Dedifferentiated amniotic fluid mesenchymal stem cell (primary cell): Measurements from ENCODE around the gene BEX2.
A peak's percentile ranks its signal among the peaks of the same experiment; 100 is the strongest.
"Not testable (repeated sequence)": the region's sequence is repeated elsewhere in the genome, so short reads cannot be mapped to it uniquely, and the experiment has no call there.

ENCODE experiments used
- DNase-seq: peaks from one replicate; pipeline ENCODE4 v3.0.0-alpha.2; 2016; ENCODE audit errors: extremely low spot score

The BEX2 gene

DNA sequence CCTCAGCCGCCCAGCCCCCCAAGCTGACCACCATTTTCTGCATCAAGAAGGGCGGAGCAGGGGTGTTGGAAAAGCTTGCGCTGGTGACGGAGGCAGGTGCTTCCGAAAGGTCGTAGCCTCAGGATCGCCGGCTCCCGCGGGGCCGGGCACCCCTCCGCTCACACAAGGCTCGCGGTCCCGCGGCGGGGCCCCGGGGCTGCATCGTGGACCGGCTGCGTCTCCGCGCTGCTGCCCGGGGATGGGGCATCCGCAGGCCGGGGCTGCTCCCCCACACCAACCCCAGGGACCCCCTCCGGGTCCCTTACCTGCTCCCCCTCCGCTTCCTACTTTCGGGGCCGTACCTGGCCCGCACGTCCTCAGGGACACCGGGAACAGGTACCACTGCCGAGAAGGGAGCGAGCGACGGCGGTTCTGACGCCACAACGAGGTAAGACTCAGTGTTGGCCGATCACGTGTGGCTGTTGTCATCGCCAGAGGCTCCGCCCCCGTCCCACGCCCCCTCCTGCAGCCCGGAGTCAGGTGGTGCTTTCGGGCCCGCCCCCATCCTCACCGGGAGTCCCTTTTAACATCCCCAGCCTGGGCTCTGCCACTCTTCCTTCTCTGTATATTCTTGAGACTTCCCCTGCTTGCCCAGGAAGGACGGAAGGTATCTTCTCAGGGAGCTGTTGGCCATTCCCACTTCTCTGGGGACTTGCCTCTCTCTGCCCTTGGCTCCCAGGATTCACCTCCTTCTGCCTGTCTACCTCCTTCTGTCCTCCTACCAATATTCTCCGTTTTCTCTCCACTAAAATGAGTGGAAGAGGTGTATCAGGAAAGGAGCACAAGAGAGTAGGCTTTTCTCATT, at the start of gene BEX2:
TSS of gene BEX2 (minus strand) at position 436 of the 844 bp plus-strand sequence. CDS start 1,014 bp downstream, outside the sequence.
- no peak for DNase-seq

- DNase-seq = no peak
Measured at GRCh38 chrX:103360092-103360491, 49.3 kb upstream of the BEX2 start.

DNA sequence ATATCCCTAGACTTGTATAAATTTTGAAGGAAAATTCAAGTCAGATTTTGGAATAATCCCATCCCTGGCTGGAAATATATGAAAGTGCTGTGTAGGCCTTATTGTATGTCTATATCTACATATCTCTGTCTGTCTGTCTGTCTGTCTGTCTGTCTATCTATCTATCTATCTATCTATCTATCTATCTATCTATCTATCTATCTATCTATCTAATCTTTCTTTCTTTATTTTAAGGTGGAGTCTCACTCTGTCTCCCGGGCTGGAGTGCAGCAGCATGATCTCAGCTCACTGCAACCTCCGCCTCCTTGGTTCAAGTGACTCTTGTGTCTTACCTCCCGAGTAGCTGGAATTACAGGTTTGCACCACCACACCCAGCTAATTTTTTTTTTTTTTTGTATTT, 48.8 kb upstream of the BEX2 start:
- not testable (repeated sequence) for DNase-seq

- DNase-seq = no peak
Measured at GRCh38 chrX:103357871-103358270, 47.1 kb upstream of the BEX2 start.

DNA sequence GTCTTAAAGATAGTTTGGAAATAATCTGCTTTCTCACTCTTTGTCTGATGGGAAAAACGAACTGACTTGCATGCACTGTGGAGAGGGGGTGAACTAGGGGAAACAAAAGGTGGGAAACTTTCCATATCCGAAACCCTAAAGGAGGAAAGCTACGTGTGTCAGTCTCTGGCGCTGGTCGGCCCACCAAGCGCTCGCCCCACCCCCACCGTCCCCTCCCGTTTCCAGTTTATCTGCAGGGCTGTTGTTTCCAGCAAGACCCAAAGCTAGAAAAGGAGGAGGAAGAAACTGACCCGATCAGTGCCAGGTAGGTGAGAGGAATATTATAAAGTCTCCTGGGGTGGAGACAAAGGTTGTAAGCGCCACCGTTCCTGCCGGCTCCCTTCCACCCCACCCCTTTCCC, 46.1 kb upstream of the BEX2 start:
- DNase-seq = no peak

GRCh38 chrX:103356130-103356798, 45.5 kb upstream of the BEX2 start, which contains the start of gene TCEAL9:
TCEAL9 (plus strand) TSS chrX:103356506; CDS start chrX:103357685, 1,179 bp downstream.
- DNase-seq = peak; percentile 73

DNA sequence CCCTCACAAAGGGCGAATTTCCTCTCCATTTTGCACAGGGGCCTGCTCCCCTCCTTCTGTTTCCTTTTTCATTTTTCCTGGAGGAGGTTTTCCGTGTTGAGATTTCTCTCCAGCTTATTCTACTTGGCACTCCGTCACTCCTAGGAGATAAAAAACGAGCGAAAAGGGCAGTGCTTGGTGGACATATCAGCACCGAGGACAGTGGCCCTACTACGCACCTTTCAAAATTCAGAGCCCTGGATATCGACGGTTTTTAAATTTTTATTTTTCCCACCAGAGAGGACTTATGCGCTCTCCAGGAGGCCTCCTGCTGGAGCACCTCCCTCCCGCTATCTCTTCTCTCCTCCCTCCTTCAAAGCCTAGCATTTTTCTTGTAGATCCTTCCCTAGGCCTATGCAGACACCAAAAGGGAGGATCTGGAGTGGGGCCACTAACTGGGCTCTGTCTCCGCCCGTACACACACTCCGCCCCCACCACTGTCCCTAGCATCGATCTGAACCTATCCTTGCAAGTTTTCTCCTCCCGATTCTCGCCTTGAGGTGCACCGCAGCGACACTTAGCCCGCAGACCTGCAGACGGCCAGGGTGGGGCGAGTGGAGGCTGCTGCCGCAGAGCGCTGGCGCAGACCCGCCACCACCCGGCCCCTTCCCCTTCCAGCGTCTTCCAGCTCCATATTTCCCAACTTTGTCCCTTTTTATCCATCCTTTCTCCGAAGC, 37.0 kb upstream of the BEX2 start:
- DNase-seq = no peak

GRCh38 chrX:103344606-103345005, 33.8 kb upstream of the BEX2 start:
- no peak for DNase-seq

DNA sequence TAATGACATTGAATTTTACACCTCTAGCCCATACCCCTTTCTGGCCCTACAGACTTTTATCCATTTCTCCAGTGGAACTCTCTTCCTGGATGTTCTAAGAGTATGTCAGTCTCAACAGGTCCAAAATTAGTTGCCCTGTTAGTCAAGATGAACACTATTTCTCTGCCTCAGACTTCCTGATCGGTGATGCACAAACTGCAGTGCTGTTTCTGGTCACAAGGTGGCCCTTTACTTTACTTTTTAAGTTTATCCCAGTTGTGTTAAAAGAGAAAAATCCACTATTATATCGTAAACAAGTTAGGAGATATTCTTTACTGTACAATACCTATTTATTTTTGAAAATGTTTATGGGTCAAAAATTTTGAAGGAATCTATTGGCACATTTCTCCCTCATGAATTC, 32.3 kb upstream of the BEX2 start:
- DNase-seq = peak; percentile 58

- no peak for DNase-seq
Measured at GRCh38 chrX:103338663-103339062, 27.9 kb upstream of the BEX2 start.

DNA sequence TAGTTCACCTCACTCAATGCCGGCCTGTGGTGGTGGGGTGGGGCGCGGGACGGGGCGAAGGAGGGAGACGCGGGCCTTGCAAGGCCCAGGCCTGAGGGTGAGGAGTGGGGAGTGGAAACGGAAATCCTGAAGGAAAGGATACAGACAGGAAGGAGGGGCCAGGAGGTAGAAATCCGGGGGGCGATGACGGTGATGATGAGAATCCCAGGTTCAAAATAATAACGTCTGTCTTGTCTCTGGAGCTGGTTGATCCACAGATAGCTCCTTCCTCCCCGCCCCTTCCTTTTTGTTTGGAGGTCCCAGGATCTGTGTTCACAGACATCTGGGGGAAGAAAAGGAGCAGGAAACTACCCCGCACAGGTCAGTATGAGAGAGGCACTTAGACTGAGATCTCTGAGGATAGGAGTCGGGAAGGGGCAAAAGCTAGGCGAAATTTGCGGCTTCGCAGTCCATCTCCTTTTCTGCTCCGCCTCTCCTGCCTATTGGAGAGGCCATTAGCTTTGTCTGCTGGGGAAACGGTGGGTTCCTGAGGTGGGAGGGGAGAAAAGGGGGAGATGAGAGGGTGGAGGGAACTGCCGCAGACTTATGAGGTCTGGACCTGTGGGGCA, 20.0 kb upstream of the BEX2 start:
- DNase-seq = no peak

DNA sequence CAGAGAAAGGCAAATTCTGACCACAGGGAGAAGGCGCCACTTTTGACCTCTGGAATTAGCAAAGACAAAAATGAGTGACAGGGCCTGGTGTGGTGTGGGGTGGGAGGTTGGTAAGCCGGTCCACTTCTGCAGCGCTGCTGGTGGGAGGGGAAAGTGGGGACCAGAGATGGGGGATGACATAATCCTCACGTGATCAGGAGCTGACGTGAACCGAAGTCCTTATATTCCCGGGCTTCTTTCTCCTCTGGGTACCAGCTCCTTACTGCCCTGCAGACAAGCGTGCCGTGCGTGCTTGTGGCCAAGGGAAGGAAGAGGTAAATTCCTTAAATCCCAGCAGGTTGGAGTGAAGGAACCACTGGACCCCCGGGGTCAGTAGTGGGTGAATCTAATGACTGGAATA, 19.2 kb upstream of the BEX2 start, which contains the start of gene TCEAL7:
TSS of gene TCEAL7 (plus strand) at position 249 of the 400 bp plus-strand sequence. CDS start 1,165 bp downstream, outside the sequence.
- peak; percentile 25 for DNase-seq

DNA sequence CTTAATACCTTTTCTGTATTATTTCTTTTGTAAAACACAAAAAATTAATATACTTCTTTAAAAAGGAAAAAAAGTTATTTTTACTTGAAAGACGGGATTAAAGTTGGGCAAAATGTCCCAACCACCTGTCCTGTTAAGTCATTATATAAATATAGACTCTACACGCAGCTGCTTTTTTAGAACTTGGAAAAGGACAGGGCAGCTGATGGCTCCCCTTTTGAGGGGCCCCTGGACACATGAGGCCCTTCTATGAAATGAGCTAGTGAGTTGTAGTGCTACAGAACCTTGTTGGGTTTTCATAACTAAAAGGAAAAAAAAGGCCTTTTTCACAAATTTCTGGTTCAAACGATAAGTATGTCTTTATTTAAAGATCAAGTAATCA, 600 bp upstream of the BEX2 start:
- DNase-seq = no peak

- no peak for DNase-seq
Measured at GRCh38 chrX:103309860-103310554, 783 bp downstream of the BEX2 start.

DNA sequence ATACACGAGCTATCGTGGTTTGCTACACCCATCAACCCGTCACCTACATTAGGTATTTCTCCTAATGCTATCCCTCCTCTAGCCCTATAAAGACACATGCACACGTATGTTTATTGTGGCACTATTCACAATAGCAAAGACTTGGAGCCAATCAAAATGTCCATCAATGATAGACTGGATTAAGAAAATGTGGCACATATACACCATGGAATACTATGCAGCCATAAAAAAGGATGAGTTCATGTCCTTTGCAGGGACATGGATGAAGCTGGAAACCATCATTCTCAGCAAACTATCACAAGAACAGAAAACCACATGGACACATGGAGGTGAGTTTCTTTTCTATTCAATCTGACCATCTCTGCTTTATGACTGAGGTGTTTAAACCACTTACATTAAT, 5.1 kb downstream of the BEX2 start:
- not testable (repeated sequence) for DNase-seq

GRCh38 chrX:103304705-103305104, 6.1 kb downstream of the BEX2 start:
- DNase-seq = no peak

GRCh38 chrX:103293118-103293517, 17.7 kb downstream of the BEX2 start:
- no peak for DNase-seq

- no peak for DNase-seq
Measured at GRCh38 chrX:103279624-103280023, 31.2 kb downstream of the BEX2 start.

DNA sequence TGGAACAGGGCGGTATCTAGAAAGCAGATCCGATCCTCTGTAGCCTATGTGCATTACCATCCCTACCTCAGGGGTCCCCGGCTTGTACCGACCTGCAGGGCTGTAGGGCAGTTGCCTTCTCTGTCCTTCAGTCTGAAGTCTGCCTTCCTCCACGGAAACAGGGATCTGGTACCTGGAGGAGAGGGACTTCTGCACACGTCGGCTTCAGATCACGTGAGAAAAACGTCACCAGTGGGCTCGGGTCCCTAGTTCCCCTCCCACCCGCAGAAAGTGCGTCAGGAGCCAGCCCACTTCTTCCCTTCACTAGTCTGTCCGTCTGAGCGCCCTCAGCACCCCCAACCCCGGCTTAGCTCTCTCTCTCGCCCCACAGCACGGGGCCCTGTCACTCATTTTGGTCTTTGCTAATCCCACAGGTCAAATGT, 34.2 kb downstream of the BEX2 start, which contains the start of gene TCEAL5:
TSS of gene TCEAL5 (minus strand) at position 170 of the 422 bp plus-strand sequence. CDS start 2,187 bp downstream, outside the sequence.
- DNase-seq = no peak

- no peak for DNase-seq
Measured at GRCh38 chrX:103275947-103276567, 34.7 kb downstream of the BEX2 start.

DNA sequence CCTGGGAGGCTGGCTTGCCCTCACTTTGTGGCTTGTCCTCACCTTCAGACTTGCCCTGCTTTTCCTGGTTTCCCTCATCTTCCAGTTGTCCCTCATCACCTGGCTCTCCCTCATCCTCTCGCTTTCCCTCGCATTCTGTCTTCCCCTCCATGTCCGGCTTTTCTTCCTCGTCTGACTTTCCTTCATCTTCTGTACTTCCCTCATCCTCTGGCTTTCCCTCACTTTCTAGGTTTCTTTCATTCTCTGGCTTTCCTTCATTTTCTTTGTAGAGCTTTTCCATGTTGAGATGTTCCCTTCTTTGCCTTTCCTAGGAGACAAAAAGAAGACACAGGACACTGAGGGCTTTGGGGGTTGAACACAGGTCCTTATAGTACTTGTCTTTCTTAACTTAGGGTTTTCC, 36.5 kb downstream of the BEX2 start:
- DNase-seq = no peak
